Cardiac muscle cell (in vitro differentiated cells and primary cell): ENCODE measurements around the gene SERBP1. TPM values are rescaled to one million over a fixed set of nuclear protein-coding genes. Genes with fewer than 3 reads are reported as not detected.
"Not testable (repeated sequence)": the region's sequence is repeated elsewhere in the genome, so short reads cannot be mapped to it uniquely, and the experiment has no call there.

Source experiments
- DNase-seq, 2 donors: peaks; one replicate each; pipeline versions ENCODE4 v3.0.0 to v3.0.0-alpha.2; 2010 to 2017; ENCODE audit warnings: low read depth in 1 of 2, low spot score in 1 of 2
- H3K27ac ChIP-seq: fragments of 200-600 bp; sonication (generic); 2 replicates; pipeline ENCODE4 v1.5.1; 2016
- H3K27me3 ChIP-seq: fragments of 200-600 bp; sonication (generic); 2 replicates; pipeline ENCODE4 v1.6.0; 2016; ENCODE audit warnings: control low read depth
- H3K36me3 ChIP-seq: fragments of 200-600 bp; sonication (generic); 2 replicates; pipeline ENCODE4 v1.5.1; 2016; ENCODE audit warnings: control low read depth
- H3K4me1 ChIP-seq: fragments of 200-600 bp; sonication (generic); 2 replicates; pipeline ENCODE4 v1.8.1; 2017; ENCODE audit warnings: low read depth, mild to moderate bottlenecking, mixed run types
- H3K4me3 ChIP-seq: fragments of 200-600 bp; sonication (generic); 2 replicates; pipeline ENCODE4 v1.5.1; 2016; ENCODE audit warnings: mild to moderate bottlenecking
- H3K9me3 ChIP-seq: fragments of 200-600 bp; sonication (generic); 2 replicates; pipeline ENCODE4 v1.5.1; 2017; ENCODE audit warnings: low read depth, mild to moderate bottlenecking, control low read depth
- CTCF ChIP-seq: IDR thresholded peaks from 2 replicates; pipeline ENCODE4 v1.5.1; 2012; ENCODE audit warnings: low read depth, mild to moderate bottlenecking, low read length
- polyA plus RNA-seq: library from polyadenylated mRNA; unstranded; fragments of >200 nt; fragmentation: Nextera tagmentation; extraction: Ambion mirVana; gene quantifications from 2 replicates; pipeline ENCODE4 v1.2.1, GENCODE V29; 2016
- total RNA-seq: library from RNA; depleted of rRNA; stranded (reverse); fragments of >200 nt; gene quantifications from 2 replicates; pipeline ENCODE4 v1.2.3, GENCODE V29; 2016

SERBP1 gene
- total and polyA plus RNA-seq, 2 experiments from 2014 or later: 136 to 433 TPM

DNA sequence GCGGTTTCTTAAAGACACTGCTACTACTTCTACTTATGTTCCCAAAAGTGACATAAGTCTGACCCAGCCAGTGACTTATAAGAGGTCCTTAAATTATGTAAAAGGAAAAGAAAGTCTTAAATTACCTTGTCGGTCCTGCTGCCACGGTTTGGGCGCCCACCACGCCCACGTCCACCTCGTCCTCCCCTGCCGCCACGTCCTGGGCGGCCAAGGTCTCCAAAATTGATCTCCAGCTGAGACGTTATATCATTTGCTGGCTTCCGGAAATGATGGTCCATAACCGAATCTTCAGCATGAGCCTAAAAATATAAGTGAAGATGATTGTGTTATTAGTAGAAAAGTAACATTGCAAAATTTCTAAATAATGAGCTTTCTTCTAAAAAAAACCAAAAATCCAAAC, 15.2 kb downstream of the SERBP1 start:
- DNase-seq: no peak
- no peak overlapping the region for H3K27ac ChIP-seq
- H3K36me3 ChIP-seq: peaks cover 72% of the 10 kb centered on the region
- TF ChIP-seq CTCF: no peak
- H3K4me3 ChIP-seq: no peak overlapping the region
- no peaks in the 10 kb centered on the region for H3K4me1 ChIP-seq
- H3K27me3 ChIP-seq: no peaks in the 10 kb centered on the region
- no peaks in the 10 kb centered on the region for H3K9me3 ChIP-seq

DNA sequence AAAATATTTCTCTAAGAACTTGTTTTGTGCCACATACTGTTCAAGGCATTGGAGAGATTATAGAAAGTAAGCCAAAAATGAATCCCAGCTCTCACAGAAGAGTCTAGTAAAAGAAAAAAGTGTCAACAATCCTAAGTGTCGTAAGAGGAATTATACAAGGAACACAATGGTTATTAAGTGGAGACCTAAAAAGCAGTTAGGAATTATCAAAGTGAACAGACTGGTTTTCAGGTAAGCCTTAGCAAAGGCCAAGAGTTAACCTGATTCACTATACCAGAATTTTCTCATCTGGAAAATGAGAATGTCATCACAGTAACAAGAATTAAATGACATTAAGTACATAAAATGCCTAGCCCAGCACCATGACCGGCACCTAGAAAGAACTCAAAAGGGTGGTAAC, 15.6 kb downstream of the SERBP1 start:
- Histone ChIP-seq H3K4me3 (no peak overlapping the region), H3K27ac (no peak overlapping the region), H3K36me3 (peaks cover 67% of the 10 kb centered on the region), H3K4me1 (no peaks in the 10 kb centered on the region), H3K27me3 (no peaks in the 10 kb centered on the region), H3K9me3 (no peaks in the 10 kb centered on the region)
- no peak for DNase-seq
- TF ChIP-seq CTCF: no peak

GRCh38 chr1:67413101-67413500, 17.1 kb downstream of the SERBP1 start:
- H3K4me3 ChIP-seq, DNase-seq, H3K9me3 ChIP-seq, H3K27me3 ChIP-seq, H3K27ac ChIP-seq, H3K4me1 ChIP-seq: not testable (repeated sequence)
- H3K36me3 ChIP-seq: peaks cover 57% of the 10 kb centered on the region

DNA sequence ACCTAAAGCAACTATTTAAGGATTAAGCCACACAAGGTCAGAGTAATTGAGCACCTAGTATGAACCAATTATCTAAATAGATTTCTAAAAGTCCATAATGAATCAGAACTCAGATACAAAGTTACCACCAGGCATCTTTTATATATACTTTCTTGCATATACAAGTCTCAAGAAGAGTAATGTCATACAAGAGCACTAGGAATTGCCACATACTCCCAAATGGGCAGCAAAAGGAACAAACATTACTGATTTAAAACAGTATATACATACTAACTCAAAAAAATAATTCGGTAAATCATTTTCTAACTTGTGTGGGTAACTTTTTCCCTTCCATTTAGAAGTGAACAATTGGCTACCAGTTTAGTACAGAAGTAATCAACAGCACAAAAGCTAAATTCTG, 22.1 kb downstream of the SERBP1 start:
- no peak for TF ChIP-seq CTCF
- DNase-seq: no peak
- Histone ChIP-seq H3K27me3 (no peaks in the 10 kb centered on the region), H3K4me1 (peaks cover 17% of the 10 kb centered on the region), H3K27ac (no peak overlapping the region), H3K36me3 (peaks cover 18% of the 10 kb centered on the region), H3K9me3 (no peaks in the 10 kb centered on the region), H3K4me3 (no peak overlapping the region)

GRCh38 chr1:67407498-67407897, 22.7 kb downstream of the SERBP1 start:
- Histone ChIP-seq H3K4me3 (no peak overlapping the region), H3K9me3 (no peaks in the 10 kb centered on the region), H3K4me1 (peaks cover 17% of the 10 kb centered on the region), H3K36me3 (peaks cover 13% of the 10 kb centered on the region), H3K27me3 (no peaks in the 10 kb centered on the region), H3K27ac (no peak overlapping the region)
- TF ChIP-seq CTCF: no peak
- peak in 1 of 2 donors; percentile 84 for DNase-seq

DNA sequence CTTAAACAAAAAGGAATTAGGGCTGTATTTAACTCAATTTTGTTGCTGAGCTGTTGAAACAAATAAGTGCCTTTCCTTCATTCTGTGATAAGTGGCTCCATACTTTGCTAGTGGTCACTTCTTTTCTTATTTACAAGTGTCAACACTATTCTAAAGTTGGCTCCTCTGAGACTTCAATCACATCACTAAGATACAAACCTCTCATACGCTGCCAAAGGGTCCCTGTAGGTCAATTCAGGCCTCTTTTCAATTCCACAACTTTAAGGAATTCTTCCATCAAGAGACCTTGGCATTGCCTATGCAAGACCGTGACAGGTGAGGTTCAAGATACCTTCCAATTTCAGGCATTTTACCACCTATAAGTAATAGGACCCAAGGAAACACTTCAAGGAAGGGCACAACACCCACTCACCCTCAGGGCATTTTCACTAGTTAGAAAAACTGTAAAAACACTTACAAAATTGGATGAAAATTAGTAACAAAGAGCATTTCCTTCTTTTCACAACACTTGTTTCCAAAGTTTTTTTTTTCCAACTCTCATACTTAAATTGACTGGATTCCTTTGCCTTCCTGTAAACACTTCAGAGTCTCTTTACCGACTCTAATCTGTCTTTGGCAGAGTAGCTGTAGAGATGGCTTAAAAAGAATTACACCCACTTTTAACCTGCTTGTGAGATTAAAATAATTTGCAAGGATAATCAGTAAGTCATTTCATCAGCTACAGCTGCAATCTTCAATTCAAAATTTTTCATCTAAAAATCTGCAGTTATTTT, 24.5 kb downstream of the SERBP1 start:
- H3K36me3 ChIP-seq: no peaks in the 10 kb centered on the region
- H3K4me3 ChIP-seq: no peak overlapping the region
- peak in 1 of 2 donors; percentile 43 for DNase-seq
- H3K27me3 ChIP-seq: no peaks in the 10 kb centered on the region
- no peaks in the 10 kb centered on the region for H3K9me3 ChIP-seq
- no peak overlapping the region for H3K27ac ChIP-seq
- H3K4me1 ChIP-seq: peaks cover 17% of the 10 kb centered on the region
- no peak for TF ChIP-seq CTCF
